ENCODE measurements around the gene GGA3.
A peak's percentile ranks its signal among the peaks of the same experiment; 100 is the strongest.

Gene GGA3

DNA sequence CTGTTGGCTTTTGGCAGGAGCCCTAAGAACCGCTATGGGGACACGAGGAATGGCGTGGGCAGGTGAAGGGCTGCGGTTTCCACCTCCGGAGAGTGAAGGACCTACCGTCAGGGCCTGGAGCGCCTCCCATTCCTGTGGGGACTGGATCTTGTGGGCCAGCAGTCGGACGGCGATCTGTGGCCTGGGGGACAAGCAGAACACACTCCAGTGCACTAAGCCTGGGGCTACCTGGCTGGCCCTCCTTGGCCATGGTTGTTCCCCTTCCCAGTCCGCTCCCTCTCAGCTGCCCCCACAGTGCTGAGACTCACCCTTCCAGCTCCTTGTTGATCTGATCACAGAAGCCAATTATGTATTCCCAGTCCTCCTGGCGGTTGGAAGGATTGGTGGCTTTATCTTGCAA lies 15.0 kb downstream of the GGA3 start:
- no peak for DNase-seq (ENCODE audit: low spot score)

DNA sequence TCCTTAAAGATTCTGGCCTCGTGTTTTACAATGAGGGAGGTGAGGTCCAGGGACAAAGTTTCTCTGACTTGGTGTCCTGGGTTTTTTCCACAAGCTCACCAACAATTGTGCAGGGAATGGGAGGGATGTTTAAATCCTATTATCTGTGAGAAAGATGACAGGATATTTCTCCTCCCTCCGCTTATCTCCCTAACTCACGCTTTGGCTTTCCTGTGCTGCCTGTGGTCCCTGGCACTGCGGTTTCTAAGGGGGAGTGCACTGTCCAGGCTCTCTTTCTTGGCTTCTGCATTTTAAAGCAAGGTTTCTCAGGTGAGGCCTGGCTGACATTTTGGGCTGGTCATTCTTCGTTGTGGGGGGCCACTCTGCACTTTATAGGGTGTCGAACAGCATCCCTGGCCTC lies 16.4 kb downstream of the GGA3 start:
- no peak for DNase-seq (ENCODE audit: low spot score)

DNA sequence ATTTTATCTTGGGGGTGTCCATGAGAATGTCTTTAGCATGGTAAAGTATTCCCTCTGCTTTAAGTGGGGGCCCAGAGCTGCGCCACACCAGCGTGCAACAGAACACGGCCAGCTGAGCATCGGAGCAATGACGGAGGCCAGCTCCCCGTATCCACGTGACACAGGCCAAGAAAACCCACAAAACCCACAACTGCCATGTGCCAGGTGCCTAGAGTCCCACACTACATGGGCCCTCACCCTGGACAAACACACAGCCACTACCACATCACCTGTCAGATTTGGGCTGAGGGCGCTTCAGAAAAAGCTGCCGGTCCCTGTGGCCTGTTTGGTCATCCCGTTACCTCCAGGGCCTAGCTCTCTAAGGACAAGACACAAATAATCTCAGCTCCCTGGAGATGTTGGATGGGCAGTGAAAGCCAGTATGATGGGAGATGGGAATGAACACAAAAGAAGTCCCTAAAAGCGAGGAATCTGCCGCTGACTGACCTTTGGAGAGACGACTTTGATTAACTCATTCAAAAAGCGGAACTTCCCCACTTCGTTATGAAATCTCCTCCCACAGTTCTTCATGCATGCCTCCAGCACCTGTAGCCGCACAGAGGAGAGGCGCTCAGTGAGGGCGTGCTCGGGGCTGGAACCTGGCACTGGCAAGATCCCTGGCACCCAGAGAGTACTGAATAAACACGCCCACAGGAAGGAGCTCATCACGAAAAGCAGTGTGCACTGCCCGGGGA lies 17.1 kb downstream of the GGA3 start:
- DNase-seq (ENCODE audit: low spot score), result no peak

DNA sequence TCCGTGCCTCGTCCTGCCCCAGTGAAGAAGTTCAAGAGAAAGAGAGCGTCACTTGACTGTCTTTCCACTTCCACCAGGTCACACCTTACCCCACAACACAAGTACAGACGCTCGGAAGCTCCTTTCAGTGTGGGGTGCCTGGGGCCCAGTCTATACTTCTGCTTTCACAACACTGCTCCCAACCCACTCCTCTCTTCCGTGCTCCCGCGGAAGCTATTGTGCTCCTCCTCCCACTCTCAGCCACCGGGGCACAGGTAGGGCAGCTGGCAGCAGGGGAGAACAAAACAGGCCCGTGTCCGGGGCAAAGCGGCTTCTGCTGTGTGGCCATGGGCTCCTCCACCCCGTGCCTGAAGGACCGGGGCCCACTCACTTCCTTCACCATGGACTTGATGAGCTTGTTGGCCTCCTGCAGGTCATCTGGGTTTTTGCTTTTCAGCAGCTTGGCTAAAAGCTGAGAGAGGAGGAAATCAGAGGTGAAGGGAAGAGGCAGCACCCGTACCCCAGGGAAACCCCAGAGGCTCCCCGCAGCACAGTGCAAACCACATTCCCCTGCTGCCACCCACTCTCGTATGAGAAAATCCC lies 18.9 kb downstream of the GGA3 start:
- no peak for DNase-seq (ENCODE audit: low spot score)

DNA sequence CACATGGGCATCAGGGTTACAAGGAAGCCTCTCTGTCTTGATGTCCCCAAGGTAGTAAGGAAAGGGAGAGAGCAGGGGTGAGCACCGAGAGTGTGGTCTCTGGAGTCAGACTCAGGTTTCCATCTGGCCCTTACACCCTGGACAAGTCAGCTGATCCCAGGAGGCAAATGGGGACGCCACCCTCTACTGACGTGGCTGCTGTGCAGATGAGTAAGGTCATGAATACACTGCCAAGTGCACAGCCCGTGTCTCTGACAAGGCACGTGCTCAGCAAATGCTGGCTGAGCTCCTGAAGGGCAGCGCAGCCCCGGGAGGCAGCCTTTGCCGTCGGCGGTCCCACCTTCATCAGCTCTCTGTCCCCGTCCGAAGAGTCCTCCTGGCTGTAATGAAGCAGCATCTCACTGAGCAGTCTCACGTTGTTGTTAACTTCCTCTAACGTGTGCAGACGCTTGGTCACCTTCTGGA lies 19.4 kb downstream of the GGA3 start:
- DNase-seq (ENCODE audit: low spot score), result no peak

DNA sequence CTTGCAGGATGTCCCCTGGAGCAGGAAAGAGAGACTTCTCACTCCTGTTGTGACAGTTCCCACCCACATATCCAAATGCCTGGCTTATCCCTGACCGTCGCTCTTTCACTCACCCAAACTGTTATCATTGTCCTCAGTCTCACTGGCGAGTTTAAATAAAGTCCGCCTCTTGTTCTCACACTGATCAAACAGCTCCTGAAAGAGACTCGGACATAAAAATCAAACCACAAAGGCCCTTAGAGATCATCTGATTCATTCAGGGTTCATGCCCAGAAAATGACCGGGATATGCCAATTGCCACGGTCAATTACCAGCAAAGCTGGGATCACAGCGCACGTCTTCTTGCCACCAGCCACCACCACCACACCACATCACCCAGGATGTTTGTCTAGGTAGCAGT lies 19.9 kb downstream of the GGA3 start:
- no peak for DNase-seq (ENCODE audit: low spot score)

DNA sequence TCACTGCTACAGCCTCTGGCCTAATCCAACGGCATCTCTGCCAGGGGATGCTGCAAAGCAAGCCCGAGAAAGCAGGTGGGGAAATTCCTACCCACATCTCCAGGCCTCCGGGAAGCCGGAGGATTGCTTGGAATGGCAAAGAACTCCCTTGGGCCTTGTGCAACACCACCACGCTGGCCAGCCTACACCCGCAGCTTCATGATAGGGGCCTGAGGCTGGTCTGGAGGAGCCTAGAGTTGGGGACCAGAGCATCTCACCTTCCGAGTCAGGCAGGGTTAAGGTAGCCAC lies 20.3 kb downstream of the GGA3 start:
- DNase-seq (ENCODE audit: low spot score), result no peak

DNA sequence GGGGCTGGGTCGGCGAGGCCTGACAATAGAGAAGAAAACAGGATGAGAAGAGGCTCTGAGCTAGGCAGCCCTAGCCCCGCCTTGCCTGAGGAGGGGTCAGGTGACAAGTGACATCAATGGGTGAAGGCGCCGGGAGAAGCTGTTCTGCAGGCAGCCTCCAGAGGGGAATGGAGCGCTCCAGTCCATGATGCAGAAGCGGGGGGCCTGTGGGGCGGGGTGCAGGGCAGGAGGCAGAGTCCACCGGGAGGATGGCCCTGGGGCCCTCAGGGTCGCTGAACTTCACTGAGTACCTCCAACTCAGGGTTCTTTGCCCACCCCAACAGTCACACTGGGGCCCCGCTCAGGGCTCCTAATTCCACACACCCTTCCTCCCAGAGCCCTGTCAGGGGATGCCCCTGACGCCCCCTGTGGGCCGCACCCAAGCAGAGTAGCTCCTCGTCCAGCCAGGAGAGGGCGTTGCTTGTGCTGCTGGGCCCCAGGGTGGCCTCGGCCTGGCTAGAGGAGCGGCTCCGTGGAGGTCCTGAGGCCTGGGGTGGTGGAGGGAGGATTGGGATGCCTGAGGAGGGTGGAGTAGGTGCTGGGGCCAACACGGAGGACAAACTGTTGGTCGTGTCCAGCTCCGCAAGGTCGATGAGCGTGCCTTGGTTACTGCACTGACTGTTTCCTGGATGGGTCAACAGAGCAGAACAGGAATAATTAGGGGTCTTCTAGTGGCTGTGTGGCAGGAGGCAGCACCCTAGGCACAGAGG lies 20.8 kb downstream of the GGA3 start:
- no peak for DNase-seq (ENCODE audit: low spot score)

DNA sequence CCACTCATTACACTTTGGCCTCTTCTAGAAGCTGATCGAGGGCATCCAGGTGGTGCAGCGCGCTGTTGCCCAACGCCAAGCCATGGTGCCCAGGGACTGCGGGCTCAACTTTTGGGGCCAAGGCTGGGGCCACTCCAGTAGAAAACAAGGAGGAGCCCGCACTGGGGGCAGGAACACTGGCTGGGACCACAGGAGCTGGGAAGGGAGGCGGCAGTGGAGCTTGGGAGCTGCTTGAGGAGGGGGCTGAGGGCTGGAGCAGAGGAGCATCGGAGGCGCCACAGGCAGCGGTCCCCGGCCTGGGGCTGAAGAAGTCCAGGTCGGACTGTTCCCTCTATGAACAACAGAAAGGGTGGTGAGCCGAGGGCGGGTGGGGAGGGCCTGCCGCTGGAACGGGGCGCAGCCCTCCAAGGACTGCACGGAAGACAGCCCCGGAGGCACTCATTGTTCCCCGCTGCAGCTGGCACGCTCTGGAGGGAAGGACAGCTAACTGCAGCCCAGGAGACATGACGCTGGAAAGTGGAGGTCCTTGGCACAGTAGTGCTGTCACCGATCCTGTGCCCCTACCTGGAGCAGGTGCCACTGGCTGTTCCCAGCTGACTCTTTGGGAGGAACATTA lies 21.5 kb downstream of the GGA3 start:
- DNase-seq (ENCODE audit: low spot score), result no peak

DNA sequence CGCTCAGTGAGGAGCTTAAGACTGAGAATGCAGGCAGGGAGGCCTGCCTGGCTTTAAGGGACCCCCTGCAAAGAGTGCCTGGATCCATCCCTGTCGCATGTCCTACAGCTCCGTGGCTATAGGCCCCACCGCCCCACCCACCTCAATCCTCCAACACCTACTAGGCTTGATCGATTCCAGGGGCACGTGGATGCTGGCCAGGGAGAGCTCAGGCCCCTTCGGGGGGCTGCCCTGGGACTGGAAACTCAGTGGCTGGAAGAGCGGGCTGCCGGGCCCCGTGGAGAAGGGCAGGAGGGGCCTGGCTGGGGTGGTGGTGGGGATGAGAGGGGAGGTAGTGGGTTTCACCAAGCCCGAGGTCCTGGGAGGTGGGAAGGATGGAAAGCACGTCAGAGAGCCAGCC lies 22.2 kb downstream of the GGA3 start:
- DNase-seq (ENCODE audit: low spot score), result no peak

DNA sequence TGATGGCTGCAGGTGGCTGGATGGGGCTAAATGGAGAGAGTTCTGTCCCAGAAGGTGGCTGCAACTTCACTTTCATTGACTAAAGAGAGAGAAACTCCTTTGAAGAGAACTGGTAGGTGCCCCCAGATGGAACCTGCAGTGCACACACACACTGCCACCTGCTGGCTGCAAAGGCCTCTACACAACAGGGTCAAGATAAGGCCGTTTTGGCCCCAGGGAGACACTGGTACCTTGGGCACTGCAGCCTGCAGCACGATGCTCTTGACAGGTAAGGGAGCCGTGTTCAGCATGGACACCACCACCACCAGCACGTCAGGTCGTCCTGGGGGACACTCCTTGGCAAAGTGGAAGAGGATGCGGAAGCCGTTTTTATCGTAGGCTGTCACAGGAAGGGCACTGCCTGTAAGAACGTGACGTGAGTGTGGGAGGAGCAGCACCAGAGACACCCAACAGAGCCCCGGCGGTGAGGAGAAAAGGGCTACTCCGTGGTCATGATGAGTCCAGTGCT lies 22.7 kb downstream of the GGA3 start:
- peak; percentile 53 for DNase-seq (ENCODE audit: low spot score)

DNA sequence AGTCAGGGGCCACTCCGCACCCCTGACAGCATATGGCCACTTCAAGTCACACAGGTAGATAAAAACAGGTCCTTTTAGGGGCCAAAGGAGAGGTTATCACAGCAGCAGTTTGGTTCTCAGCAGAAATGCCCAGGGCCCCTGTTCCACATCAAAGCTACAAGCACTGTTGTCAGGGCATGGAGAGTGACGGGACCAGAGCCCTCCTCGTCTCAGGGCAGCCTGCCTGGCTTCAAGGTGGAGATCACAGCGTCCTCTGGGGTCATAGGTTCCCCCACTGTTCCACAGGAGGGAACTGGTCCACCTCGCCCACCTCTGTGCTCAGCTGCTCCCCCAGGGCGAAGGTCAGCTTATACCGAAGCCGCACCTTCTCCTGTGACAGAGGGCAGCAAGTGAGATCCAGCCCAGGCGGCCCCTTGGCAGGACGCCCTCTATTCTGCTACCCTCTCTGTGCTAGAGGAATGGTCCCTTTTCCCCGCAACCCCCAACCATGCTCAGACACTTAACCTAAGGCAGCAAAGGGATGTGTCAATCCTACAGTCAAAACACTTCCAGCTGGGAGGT lies 23.3 kb downstream of the GGA3 start:
- DNase-seq (ENCODE audit: low spot score), result no peak

DNA sequence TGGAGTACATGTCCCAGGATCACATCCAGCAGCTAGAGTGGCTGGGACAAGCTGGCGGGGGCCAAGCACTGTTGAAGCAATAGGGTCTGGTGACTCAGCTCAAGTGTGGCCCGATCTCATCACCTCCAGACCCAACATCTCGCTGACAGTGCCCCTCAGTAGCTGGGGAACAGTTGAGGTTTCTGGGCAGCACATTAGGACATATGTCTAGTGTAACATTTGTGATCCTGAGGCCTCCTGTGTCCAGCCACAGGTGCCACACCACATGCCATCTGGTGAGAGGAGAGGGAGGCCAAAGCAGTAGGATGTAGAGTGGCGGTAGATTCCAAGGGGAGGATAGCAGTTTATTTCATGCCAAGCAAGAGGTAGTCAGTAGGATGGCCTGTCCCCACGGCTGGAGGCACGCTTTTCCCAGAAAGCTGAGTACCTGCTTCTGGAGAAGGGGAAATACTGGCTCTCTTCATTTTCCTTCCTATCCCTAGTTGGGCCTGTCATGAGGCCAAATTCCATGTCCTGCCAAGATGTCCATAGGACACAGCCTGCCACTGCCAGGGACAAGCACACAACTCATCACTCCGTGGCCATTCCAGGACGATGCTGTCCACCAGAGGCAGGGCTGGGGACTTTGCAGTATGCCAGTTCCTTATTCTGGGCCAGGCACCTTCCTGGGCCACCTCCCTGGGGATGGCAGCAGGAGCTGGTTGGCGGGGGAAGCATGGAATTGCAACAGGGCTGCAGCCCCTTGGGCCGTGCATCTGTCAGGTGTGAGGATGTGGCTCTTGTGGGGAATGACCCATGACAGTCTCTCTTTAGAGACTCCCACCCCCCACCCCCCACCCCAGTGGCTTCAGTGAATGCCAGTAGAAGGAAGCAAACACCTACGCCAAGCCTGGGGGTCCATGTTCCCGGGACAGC lies 24.0 kb downstream of the GGA3 start:
- no peak for DNase-seq (ENCODE audit: low spot score)

DNA sequence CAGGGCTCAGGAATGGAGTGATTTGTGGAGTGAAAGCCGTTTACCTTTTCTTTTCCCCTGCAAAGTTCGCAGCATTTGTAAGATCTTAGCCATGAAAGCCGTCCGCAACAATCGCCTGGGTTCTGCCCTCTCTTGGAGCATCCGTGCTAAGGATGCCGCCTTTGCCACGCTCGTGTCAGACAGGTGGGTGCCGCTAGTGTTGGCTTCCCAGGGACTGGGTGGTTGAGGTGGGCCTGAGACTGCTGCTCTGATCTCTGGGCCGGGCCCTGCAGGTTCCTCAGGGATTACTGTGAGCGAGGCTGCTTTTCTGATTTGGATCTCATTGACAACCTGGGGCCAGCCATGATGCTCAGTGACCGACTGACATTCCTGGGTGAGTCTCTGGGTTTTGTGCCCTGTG lies 28.6 kb downstream of the GGA3 start:
- no peak for DNase-seq (ENCODE audit: low spot score)

DNA sequence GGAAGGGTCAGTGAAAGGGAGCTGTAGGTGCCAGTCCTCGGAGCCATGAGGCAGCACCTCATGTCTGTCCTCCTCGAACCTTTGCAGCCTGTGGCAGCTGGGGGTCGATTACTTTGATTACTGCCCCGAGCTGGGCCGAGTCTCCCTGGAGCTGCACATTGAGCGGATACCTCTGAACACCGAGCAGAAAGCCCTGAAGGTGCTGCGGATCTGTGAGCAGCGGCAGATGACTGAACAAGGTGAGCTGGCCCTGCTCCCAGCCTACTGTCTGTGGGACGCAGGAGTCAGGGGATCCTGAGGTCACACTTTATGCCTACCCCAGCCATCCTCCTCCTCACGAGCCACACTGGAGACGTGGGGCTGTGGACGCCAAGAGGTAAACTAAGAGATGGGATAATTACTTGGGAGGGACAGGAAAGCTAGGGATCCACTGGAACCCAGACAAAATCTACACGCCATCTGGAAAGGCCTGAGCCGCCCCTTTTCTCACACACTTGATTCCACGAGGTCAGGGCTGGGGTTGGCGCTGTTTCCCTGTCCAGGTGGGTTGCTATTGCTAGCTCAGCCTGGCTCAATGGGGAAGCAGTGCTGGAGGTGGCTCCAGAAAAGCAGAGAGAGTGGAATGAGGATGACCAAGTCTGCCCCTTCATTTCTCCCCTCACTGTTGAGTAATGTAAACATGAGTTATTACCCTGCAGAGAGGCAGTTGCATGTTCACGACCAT lies 29.5 kb downstream of the GGA3 start:
- no peak for DNase-seq (ENCODE audit: low spot score)

DNA sequence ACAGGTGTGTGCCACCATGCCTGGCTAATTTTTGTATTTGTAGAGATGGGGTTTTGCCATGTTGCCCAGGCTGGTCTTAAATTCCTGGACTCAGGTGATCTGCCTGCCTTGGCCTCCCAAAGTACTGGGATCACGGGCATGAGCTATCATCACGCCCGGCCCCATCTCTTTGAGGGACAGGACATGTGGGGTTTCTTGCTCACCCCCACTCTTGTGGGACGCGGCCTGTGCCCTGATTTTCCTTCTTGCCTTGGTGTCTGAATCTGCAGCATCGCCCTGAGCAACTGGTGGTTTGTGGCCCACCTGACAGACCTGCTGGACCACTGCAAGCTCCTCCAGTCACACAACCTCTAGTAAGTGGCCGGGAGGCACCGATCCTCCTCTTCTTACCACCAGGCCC lies 30.3 kb downstream of the GGA3 start:
- no peak for DNase-seq (ENCODE audit: low spot score)

DNA sequence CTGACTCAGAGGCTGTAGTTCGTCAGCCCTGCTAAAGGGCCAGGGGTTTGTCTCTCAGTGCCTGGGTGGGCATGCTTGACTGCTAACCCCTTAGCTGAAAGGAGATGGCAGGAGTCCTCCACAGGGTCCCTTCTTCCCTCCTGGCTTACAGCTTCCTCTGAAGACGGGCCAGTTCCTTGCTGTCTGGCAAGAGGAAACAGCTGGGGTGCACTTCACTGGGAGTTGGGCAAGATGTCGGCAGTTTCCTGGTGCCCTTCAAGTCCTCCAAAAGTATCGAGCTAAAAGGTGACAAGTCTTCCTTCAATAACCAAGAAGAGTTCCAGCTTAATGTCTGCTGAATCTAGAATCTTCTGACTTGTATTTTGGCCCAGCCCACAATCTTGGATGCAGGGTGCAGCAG lies 32.6 kb downstream of the GGA3 start:
- DNase-seq (ENCODE audit: low spot score), result no peak

DNA sequence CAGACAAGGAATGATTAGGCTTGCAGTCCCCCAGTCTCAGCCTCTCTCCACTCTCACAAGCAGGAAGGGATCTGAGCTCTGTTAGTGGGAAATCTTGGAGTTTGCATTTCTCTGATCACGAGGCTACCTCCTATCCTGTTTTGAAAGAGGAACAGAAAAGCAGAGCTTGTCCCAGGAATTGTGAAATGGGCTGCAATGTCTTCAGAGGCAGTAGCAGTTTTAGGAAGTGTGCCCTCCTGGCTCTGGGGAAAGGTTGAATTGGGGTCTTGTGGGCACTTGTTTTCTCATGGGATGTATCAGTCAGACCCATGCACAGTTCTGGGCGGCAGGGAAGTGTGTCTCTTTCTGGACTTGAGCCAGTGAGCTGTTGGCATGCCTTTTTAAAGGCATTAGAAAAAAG lies 33.1 kb downstream of the GGA3 start:
- DNase-seq (ENCODE audit: low spot score), result no peak

DNA sequence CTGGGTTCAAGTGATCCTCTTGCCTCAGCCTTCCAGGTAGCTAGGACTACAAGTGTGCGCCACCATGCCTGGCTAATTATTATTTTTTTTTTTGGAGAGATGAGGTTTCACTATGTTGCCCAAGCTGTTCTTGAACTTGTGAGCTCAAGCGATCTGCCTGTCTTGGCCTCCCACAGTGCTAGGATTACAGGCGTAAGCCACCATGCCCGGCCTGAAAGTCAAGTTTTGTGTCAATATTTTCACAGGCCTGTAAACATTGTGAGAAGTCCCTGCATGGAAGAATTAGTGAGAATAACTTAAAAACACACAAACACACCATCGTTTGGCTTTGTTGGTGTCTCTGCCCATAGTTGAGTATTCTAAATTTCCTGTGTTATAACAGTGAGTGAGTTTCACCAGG lies 33.7 kb downstream of the GGA3 start:
- no peak for DNase-seq (ENCODE audit: low spot score)

DNA sequence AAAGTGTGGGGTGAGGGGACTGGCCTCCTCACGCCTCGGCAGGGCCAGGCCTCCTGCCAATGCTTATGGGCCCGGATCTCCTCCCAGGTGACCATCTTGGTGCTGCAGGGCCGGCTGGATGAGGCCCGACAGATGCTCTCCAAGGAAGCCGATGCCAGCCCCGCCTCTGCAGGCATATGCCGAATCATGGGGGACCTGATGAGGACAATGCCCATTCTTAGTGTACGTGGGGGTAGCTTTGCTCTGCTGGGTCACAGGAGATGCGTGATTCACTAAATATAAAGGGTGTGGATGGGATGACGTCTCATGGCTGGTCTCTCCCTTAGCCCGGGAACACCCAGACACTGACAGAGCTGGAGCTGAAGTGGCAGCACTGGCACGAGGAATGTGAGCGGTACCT lies 36.4 kb downstream of the GGA3 start:
- no peak for DNase-seq (ENCODE audit: low spot score)

DNA sequence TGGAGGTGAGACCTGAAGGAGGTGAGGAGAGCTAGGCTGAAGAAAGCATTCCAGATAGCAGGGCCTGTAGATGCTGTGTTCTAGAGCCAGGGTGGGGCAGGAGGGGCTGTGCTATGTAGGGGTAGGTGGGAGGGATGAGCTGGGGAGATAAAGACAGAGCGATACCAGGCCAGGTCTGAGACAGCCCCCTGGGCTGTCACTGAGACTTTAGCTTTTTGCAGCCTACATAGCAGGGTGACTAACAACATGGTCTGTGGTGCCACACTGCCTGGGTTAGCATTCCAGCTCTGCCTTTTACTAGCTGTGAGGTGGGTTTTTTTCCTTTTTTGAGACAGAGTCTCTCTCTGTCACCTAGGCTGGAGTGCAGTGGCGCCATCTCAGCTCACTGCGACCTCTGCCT lies 41.6 kb downstream of the GGA3 start:
- no peak for DNase-seq (ENCODE audit: low spot score)
